ENCODE results near the gene DCANP1. TPM values are rescaled to one million over a fixed set of nuclear protein-coding genes. Genes with fewer than 3 reads are reported as not detected.
A peak's percentile ranks its signal among the peaks of the same experiment; 100 is the strongest.

Gene DCANP1
- total RNA-seq, 4 donors from 2014 or later, result not detected

GRCh38 chr5:135399794-135400542 is 47.2 kb downstream of the DCANP1 start:
- DNase-seq, result no peak
- Histone ChIP-seq H3K4me1 (peaks cover 29 to 36% of the 10 kb centered on the region in 2 donors), H3K27me3 (no peaks in the 10 kb centered on the region), H3K4me3 (peak overlapping the region; percentile 70 to 96 (median 81)), H3K36me3 (no peaks in the 10 kb centered on the region), H3K9me3 (no peaks in the 10 kb centered on the region), H3K27ac (peak overlapping the region; percentile 76 to 93 (median 82))
- ATAC-seq, result no peak
- in situ Hi-C loops (cut with MboI; ENCODE audit: low sequenced_read_pairs in 4 of 4) (no loop called here), intact Hi-C loops (cut with DNase I; ENCODE audit: low total_unique reads) (loop anchor here (2.0 to 10.0 kb wide), 3 partner anchors 33 to 155 kb away; no protein-coding TSS in a partner anchor)
- TF ChIP-seq, protein P1, sequence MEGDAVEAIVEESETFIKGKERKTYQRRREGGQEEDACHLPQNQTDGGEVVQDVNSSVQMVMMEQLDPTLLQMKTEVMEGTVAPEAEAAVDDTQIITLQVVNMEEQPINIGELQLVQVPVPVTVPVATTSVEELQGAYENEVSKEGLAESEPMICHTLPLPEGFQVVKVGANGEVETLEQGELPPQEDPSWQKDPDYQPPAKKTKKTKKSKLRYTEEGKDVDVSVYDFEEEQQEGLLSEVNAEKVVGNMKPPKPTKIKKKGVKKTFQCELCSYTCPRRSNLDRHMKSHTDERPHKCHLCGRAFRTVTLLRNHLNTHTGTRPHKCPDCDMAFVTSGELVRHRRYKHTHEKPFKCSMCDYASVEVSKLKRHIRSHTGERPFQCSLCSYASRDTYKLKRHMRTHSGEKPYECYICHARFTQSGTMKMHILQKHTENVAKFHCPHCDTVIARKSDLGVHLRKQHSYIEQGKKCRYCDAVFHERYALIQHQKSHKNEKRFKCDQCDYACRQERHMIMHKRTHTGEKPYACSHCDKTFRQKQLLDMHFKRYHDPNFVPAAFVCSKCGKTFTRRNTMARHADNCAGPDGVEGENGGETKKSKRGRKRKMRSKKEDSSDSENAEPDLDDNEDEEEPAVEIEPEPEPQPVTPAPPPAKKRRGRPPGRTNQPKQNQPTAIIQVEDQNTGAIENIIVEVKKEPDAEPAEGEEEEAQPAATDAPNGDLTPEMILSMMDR (IDR thresholded peaks at IDR 0.05 in 4 of 5, conservative IDR thresholded peaks at IDR 0.05 in 1 of 5), result no peak
- TF ChIP-seq POLR2A (IDR thresholded peaks at IDR 0.05), result no peak

DNA sequence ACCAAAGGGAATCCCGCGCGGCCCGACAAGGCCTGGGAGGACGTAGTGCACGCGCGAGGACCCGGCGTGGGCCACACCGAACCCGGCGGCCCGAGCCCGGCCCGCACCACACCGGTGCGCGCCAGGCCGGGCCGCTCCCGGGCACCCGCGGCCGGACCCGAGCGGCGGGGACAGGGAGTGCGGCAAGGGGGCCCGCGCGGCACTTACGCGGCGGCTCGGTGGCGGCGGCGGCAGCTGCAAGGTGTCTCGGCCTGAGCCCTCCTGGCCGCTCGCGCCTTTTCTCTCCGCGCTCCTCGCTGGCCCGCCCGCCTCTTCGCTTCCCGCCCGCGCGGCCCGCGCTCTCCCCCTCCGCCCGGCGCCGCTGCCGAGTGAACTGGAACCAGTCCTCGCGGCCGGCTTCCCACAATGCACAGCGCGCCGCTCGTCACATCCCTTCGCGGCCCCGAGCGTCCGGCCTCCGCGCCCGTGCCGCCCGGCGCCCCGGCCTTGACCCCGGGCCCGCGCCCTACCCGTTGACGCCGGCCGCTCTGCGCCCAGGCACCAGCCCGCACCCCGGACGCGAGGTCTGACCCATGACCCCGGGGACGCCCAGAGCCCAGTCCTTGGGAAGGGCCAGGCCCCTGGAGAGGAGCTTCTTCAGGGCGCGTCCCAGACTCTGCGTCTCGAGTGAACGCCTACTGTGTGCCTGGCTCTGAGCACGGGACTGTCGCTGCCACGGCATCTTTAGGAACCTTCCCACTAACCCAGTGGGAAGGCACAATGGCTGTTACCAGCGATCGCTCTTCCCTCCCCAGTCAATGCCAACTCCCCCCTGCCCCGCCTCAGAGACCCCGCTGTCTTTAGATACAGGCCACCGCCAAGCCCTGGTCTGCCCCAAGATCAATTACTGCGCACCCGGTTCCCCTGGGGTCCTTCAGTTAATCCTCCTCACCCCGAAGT is 48.0 kb downstream of the DCANP1 start, which contains the start of gene MACROH2A1:
MACROH2A1 (minus strand) TSS at position 377 of the 939 bp plus-strand sequence. CDS start 10,138 bp downstream, outside the sequence.
- peak; percentile 95 to 97 for TF ChIP-seq POLR2A (IDR thresholded peaks at IDR 0.05)
- TF ChIP-seq, protein P1 (IDR thresholded peaks at IDR 0.05 in 4 of 5, conservative IDR thresholded peaks at IDR 0.05 in 1 of 5), result peak in 4 of 5 experiments; percentile 10 to 29 (median 15)
- Histone ChIP-seq H3K27me3 (no peaks in the 10 kb centered on the region), H3K4me1 (peaks cover 37 to 45% of the 10 kb centered on the region in 2 donors), H3K4me3 (peak within 1 kb of the TSS; percentile 70 to 96 (median 81)), H3K9me3 (no peaks in the 10 kb centered on the region), H3K36me3 (no peaks in the 10 kb centered on the region), H3K27ac (peak within 1 kb of the TSS; percentile 76 to 93 (median 82))
- intact Hi-C loops (cut with DNase I; ENCODE audit: low total_unique reads) (loop anchor here (2.0 to 10.0 kb wide), 3 partner anchors 34 to 154 kb away; no protein-coding TSS in a partner anchor), in situ Hi-C loops (cut with MboI; ENCODE audit: low sequenced_read_pairs in 4 of 4) (no loop called here)
- ATAC-seq (peak; percentile 80 to 93), DNase-seq (peak; percentile 70 to 84)

- TF ChIP-seq, protein P1 (IDR thresholded peaks at IDR 0.05 in 4 of 5, conservative IDR thresholded peaks at IDR 0.05 in 1 of 5), result no peak
- no peak for TF ChIP-seq POLR2A (IDR thresholded peaks at IDR 0.05)
- Histone ChIP-seq H3K4me3 (peak overlapping the region; percentile 70 to 96 (median 81)), H3K27ac (peak overlapping the region; percentile 76 to 93 (median 82)), H3K4me1 (peaks cover 45 to 53% of the 10 kb centered on the region in 2 donors), H3K9me3 (no peaks in the 10 kb centered on the region), H3K36me3 (no peaks in the 10 kb centered on the region), H3K27me3 (no peaks in the 10 kb centered on the region)
- ATAC-seq (peak; percentile 43 to 57), DNase-seq (peak; percentile 32 to 49)
- in situ Hi-C loops (cut with MboI; ENCODE audit: low sequenced_read_pairs in 4 of 4) (no loop called here), intact Hi-C loops (cut with DNase I; ENCODE audit: low total_unique reads) (loop anchor here (2.0 to 10.0 kb wide), 3 partner anchors 34 to 154 kb away; no protein-coding TSS in a partner anchor)
These were observed 48.8 kb downstream of the DCANP1 start for GRCh38 chr5:135398160-135398854.

GRCh38 chr5:135397084-135397483 is 50.1 kb downstream of the DCANP1 start:
- no peak for TF ChIP-seq POLR2A (IDR thresholded peaks at IDR 0.05)
- TF ChIP-seq, protein P1 (IDR thresholded peaks at IDR 0.05 in 4 of 5, conservative IDR thresholded peaks at IDR 0.05 in 1 of 5), result no peak
- no peaks in the 10 kb centered on the region for H3K9me3 ChIP-seq
- peaks cover 58 to 64% of the 10 kb centered on the region in 2 donors for H3K4me1 ChIP-seq
- DNase-seq, result no peak
- no peaks in the 10 kb centered on the region for H3K27me3 ChIP-seq
- H3K36me3 ChIP-seq, result no peaks in the 10 kb centered on the region
- in situ Hi-C loops (cut with MboI; ENCODE audit: low sequenced_read_pairs in 4 of 4), result no loop called here
- intact Hi-C loops (cut with DNase I; ENCODE audit: low total_unique reads), result loop anchor here (10.0 kb wide), 1 partner anchor 152 kb away; no protein-coding TSS in a partner anchor
- H3K4me3 ChIP-seq, result peak overlapping the region in 1 of 4 donors; percentile 70
- H3K27ac ChIP-seq, result peak overlapping the region in 2 of 4 donors; percentile 24 to 81
- ATAC-seq, result no peak
